Measurements from ENCODE around the gene OAS3.
"Not testable (repeated sequence)": the region's sequence is repeated elsewhere in the genome, so short reads cannot be mapped to it uniquely, and the experiment has no call there.

Gene OAS3

GRCh38 chr12:112924986-112925385 is 13.3 kb upstream of the OAS3 start:
- no peak for DNase-seq (ENCODE audit: low spot score)

DNA sequence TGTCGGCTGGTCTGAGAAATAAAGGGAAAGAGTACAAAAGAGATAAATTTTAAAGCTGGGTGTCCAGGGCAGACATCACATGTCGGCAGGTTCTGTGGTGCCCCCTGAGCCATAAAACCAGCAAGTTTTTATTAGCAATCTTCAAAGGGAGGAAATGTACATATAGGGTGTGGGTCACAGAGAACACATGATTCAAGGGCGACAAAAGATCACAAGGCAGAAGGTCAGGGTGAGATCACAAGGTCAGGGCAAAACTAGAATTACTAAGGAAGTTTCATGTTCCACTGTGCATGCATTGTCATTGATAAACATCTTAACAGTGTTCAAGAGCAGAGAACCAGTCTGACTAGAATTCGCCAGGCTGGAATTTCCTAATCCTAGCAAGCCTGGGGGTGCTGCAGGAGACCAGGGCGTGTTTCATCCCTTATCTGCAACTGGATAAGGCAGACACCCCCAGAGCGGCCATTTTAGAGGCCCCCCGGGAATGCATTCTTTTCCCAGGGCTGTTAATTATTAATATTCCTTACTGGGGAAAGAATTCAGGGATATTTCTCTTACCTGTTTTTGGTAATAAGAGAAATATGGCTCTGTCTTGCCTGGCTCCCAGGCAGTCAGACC is 11.7 kb upstream of the OAS3 start:
- DNase-seq (ENCODE audit: low spot score) = not testable (repeated sequence)

- no peak for DNase-seq (ENCODE audit: low spot score)
Observed at GRCh38 chr12:112927475-112927874, 10.8 kb upstream of the OAS3 start.

- DNase-seq (ENCODE audit: low spot score) = no peak
Observed at GRCh38 chr12:112927925-112928324, 10.3 kb upstream of the OAS3 start.

DNA sequence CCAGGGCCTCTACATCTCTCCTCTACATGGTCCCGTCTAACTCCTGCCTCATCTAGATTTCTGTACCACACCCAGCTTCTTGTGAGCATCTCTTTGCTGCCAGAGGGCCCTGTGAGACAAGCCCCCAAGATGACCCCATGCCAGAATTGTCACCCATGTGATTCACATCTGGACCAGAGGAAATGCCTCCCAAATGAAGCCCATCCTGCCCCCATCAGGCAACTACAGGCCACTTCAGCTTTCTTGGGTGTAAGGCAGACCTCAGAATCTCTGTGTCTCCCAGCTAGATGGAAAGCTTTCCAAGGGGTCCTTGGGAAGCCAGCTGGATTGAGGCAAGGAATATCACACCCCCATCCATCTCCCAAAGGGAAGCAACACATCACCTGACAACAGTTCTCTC is 9.3 kb upstream of the OAS3 start:
- DNase-seq (ENCODE audit: low spot score) = no peak

- no peak for DNase-seq (ENCODE audit: low spot score)
Observed at GRCh38 chr12:112929715-112930114, 8.6 kb upstream of the OAS3 start.

DNA sequence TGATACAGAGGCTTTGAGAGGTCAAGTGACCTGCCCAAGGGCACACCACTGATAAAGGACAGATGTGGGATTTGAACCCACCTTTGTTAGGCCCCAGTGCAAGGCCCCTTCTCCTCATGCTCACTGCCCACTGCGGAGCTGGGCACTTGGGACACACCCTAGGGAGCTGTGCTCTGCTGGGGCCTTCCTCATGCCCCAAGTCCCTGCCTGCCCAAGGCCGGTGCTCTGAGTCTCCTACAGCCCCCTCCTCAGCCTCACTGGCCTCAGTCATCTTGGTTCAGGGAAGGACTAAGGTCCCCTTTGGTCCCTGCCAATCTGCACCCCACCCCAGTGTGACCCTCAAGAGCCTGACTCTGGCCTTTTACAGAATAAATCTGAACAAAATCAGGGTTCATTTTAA is 7.9 kb upstream of the OAS3 start:
- no peak for DNase-seq (ENCODE audit: low spot score)

GRCh38 chr12:112932485-112933128 is 5.7 kb upstream of the OAS3 start:
- no peak for DNase-seq (ENCODE audit: low spot score)

DNA sequence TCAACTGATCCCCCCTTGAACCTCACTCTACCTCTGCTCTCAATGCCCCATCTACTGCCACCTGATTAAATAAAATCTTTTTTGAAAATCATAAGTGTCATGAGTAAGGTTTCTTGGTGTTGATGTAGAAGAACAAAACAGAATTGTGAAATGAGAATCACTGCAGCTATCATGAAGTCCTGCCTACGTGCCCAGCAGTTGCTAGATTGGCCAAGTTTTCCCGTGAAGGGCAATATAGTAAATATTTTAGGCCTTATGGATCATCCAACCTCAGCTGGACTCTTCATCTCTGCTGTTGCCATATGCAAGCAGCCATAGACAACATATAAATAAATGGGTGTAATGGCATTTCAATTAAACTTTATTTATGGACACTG is 5.2 kb upstream of the OAS3 start:
- DNase-seq (ENCODE audit: low spot score) = no peak

GRCh38 chr12:112936264-112936663 is 2.0 kb upstream of the OAS3 start:
- no peak for DNase-seq (ENCODE audit: low spot score)

DNA sequence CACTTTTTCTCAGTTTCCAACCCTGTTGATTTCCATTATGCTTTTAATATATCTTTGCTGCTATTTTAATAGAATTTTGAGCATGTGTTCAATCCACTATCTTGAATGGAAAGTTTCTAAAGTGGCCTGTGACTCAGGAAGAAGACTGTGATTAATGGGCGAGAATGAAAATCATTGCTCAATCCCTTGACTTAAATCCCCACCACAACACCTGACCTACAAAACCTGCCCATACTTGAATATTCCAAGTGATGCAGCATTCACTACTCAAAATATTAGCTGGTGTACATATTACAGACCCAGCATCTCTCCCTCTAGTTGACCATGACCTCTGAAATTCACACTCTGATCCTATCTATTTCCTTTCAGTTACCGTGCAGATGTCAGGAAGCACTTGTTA is 1.3 kb upstream of the OAS3 start:
- DNase-seq (ENCODE audit: low spot score) = no peak

DNA sequence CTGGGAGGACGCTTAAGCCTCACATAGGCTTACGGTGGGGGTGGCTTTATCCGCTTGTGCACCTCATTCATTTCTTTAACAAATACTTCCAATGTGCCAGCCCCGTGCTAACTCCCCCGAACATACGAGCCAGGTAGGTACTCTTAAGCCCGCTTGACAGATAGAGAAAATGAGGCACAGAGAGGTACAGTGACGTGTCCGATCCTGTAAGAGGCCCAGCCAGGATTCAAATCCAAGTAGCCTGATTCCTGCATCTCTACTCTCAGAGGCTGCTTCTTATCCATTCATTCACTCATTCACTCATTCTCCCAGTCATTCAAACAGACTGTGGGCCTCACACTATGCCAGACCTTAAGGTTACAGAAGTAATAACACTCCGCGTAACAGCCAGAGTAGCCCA is 477 bp downstream of the OAS3 start:
- DNase-seq (ENCODE audit: low spot score) = no peak

DNA sequence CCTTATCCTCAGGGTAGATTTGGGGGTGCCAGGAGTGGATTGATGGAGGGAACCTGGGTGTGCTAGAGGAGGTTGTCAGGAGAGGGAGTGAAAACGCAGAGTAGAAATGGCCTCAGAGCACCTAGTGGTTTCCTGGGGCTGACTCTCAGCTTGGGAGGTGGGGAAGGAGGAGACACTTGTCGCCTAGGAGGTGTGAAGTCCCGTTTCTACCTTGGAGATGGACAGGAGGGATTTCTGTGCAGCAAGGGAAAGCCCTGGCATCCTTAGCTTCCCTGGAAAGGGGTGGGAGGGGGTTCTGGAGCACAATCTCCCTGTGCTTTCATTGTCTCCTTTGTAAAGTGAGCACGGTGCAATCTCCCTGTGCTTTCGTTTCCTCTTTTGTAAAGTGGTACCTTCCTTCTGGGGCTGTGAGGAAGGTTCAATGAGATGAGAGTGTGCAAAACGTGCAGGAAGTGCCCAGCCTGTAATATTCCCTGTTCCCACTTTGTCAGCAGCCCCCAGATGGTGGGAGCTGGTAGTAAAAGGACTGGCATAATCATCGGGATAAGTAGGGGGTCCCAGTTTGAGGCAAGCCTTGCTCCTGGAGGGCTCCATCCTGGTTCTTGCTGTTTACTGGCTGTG is 1.6 kb downstream of the OAS3 start:
- DNase-seq (ENCODE audit: low spot score) = no peak

DNA sequence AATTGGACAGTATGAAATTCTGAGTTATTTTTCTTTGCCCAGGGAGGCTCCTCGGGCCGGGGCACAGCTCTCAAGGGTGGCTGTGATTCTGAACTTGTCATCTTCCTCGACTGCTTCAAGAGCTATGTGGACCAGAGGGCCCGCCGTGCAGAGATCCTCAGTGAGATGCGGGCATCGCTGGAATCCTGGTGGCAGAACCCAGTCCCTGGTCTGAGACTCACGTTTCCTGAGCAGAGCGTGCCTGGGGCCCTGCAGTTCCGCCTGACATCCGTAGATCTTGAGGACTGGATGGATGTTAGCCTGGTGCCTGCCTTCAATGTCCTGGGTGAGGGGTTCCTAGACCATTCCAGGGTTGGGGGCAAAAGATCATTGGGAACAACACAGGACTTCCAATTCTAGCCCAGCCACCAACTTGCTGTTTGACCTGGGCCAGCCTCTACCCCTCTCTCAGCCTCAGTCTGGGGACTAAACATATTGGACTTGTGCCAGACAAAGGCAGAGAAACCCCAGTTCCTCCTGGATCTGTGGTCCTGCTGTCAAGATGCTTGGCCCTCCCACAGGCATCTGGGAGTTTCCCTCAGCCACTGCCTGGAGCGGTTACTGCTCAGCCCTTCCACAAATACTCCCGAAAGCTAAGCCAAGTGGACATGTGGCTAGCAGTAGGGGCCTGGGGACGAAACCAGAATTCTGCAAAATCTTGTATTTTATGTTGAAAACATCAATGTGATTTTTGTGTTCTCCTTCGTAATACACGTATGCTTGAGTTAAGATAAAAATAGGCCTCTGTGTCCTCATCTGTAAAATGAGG is 3.5 kb downstream of the OAS3 start:
- no peak for DNase-seq (ENCODE audit: low spot score)

- no peak for DNase-seq (ENCODE audit: low spot score)
Observed at GRCh38 chr12:112942572-112942971, 4.3 kb downstream of the OAS3 start.

DNA sequence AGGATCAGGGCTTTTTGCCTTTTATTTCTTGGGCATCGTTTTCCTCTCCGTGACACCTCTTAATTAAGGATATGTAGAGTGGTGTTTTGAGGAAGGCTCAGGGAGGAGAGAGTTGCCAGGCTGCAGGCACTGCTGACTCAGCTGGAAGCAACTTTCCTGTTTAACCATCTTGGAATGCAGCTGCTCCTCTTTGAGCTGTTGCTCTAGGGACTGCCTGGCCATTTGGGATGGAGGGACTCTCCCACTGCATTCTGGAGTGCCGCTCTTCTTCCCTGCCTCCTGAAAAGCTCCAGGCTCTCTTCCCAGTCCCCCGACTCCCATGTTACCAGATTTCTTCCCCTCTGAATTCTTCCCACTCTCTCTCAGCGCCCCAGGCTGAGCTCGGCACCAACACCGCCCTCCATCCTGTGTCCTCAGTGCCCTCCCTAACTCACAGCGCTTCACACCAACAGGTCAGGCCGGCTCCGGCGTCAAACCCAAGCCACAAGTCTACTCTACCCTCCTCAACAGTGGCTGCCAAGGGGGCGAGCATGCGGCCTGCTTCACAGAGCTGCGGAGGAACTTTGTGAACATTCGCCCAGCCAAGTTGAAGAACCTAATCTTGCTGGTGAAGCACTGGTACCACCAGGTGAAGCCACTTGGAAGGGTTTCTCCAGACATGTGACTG is 5.9 kb downstream of the OAS3 start:
- DNase-seq (ENCODE audit: low spot score) = no peak

GRCh38 chr12:112945515-112945914 is 7.2 kb downstream of the OAS3 start:
- DNase-seq (ENCODE audit: low spot score) = no peak

DNA sequence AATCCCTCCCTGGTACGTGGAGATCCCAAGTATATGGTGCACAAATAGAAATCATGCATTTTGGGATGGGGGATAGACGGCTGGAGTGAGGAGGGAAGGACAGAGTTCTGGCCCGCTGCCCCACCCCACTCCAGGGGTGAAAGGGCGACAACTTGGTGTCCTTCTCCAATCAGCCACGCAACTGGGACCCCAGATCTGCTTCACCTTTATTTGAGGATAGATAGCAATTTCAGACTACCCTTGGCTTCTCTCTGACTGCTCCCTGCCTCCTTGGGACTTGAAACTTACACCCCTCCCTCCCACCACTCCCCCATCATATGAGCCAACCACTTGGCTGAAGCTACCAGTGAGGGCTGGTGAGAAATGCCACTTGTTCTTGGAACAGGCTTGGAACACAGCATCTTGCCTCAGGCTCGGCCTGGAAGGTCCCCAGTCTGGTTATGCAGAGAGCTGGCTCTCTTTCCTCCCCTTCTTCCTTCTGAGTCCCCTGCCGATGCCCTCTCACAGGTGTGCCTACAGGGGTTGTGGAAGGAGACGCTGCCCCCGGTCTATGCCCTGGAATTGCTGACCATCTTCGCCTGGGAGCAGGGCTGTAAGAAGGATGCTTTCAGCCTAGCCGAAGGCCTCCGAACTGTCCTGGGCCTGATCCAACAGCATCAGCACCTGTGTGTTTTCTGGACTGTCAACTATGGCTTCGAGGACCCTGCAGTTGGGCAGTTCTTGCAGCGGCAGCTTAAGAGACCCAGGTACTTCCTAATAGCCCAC is 8.1 kb downstream of the OAS3 start:
- DNase-seq (ENCODE audit: low spot score) = no peak

- DNase-seq (ENCODE audit: low spot score) = no peak
Observed at GRCh38 chr12:112947314-112947713, 9.0 kb downstream of the OAS3 start.

GRCh38 chr12:112947761-112948160 is 9.5 kb downstream of the OAS3 start:
- DNase-seq (ENCODE audit: low spot score) = no peak

DNA sequence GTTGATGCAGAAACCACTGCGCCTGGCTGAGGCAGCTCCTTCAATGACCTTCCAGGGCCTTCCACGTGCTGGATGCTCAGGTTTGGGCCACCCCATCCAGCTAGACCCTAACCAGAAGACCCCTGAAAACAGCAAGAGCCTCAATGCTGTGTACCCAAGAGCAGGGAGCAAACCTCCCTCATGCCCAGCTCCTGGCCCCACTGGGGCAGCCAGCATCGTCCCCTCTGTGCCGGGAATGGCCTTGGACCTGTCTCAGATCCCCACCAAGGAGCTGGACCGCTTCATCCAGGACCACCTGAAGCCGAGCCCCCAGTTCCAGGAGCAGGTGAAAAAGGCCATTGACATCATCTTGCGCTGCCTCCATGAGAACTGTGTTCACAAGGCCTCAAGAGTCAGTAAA is 10.5 kb downstream of the OAS3 start:
- DNase-seq (ENCODE audit: low spot score) = no peak

- no peak for DNase-seq (ENCODE audit: low spot score)
Observed at GRCh38 chr12:112950701-112951100, 12.4 kb downstream of the OAS3 start.
